Measurements from ENCODE around the gene TAC3.
A peak's percentile ranks its signal among the peaks of the same experiment; 100 is the strongest.
"Not testable (repeated sequence)": the region's sequence is repeated elsewhere in the genome, so short reads cannot be mapped to it uniquely, and the experiment has no call there.

Gene TAC3

DNA sequence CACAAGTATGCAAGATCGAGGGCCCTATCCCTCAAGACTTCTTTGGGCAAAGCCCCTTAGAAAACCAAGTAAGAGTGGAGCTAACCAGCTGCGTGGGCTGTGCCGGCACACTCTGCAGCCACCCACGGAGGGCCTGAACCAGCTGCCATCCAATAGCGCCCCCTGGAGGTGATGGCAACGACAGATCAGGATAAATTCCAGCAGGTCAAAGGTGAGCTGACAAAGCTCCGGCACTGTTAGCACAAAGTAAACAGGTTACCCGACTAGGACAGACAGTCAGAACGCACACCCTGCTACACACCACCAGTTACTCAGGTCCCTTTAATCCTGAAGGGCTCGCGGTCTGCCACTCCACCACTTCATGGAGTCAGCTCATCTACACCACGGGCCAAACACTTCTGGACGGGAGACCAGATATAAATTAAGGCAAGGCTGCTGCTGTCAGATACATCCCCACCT, 14.9 kb downstream of the TAC3 start:
- DNase-seq = no peak

DNA sequence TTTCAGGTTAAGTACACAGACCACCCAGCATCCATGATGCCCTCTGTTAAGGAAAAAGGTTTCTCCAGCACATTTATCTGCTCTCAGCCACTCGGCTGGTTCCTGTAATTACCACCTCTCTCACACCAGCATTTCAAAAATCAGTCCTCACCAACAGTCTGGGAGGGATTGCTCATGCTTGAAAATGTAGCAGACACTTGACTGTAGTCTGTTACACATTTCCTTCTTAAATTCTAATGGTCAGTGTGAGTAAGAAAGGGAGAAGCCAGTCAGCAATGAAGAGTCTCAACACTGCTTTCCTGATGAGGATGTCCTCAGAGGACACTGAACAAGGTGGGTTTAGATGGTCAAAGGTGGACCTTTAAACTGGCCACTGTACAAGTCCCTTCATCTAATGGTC, 15.9 kb downstream of the TAC3 start:
- no peak for DNase-seq

- DNase-seq = no peak
These were observed 16.9 kb downstream of the TAC3 start for GRCh38 chr12:56999456-56999855.

DNA sequence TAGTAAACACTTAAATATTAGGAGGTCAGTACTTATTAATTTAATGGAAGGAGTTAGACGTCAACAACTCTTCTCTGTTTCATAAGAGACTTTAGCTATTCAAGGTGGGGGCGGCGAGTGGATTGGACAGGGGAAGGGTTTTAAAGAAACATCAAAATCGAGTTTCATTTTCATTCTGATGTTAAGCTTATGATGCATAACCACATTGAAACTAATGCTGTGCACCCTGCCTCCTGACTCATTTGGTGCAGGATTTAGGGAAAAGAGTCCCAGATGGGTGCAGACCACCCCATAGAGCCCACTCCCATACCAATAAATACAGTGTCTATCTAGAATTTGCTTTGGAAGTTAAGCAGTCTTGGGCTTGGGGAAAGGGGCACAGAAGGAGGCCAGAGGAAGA, 17.3 kb downstream of the TAC3 start:
- DNase-seq = no peak

DNA sequence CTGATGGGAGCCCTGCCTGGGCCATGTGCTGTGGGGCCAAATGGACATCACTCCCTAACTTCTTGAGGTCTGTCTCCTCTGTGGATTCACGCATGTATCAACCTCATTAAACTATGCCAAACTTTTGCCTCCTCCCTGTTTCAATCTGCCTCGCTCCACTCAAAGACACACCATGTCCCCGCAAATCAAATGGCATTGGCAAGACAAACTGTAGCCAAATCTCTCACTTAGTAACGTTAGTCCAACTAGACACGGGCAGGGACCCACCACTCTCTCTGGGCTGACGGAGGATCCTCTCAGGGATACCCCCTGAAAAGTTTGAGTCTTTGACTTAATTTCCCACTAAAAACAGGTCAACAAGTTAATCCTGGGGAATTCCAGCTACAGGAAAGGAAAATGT, 18.0 kb downstream of the TAC3 start:
- DNase-seq = no peak

- DNase-seq = no peak
These were observed 19.4 kb downstream of the TAC3 start for GRCh38 chr12:56996793-56997545.

- no peak for DNase-seq
These were observed 20.3 kb downstream of the TAC3 start for GRCh38 chr12:56995930-56996496.

DNA sequence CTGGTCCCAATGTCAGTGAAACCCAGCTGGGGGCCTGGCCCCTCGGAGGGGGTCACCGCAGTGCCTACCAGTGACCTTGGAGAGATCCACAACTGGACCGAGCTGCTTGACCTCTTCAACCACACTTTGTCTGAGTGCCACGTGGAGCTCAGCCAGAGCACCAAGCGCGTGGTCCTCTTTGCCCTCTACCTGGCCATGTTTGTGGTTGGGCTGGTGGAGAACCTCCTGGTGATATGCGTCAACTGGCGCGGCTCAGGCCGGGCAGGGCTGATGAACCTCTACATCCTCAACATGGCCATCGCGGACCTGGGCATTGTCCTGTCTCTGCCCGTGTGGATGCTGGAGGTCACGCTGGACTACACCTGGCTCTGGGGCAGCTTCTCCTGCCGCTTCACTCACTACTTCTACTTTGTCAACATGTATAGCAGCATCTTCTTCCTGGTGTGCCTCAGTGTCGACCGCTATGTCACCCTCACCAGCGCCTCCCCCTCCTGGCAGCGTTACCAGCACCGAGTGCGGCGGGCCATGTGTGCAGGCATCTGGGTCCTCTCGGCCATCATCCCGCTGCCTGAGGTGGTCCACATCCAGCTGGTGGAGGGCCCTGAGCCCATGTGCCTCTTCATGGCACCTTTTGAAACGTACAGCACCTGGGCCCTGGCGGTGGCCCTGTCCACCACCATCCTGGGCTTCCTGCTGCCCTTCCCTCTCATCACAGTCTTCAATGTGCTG, 21.0 kb downstream of the TAC3 start:
- no peak for DNase-seq

GRCh38 chr12:56994231-56994746, 22.0 kb downstream of the TAC3 start:
- DNase-seq = no peak

DNA sequence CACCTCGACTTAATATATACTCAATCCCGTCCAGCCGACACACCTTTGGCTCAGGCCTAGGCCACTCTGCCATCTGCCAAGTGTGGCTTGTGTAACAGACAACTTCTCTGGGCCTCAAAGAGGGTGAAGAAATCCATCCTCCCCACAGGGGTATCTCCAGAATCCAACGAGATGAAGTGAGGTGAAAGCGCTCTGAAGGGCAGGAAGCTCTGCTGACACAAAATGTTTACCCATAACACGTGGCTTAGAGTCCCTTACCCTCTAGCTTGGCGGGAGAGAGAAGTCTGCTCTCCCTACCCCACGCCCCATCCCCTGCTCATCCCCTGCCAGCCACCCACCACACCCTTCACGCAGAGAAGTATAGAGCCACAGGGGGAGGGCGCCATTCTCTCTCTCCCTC, 23.0 kb downstream of the TAC3 start:
- DNase-seq = no peak

DNA sequence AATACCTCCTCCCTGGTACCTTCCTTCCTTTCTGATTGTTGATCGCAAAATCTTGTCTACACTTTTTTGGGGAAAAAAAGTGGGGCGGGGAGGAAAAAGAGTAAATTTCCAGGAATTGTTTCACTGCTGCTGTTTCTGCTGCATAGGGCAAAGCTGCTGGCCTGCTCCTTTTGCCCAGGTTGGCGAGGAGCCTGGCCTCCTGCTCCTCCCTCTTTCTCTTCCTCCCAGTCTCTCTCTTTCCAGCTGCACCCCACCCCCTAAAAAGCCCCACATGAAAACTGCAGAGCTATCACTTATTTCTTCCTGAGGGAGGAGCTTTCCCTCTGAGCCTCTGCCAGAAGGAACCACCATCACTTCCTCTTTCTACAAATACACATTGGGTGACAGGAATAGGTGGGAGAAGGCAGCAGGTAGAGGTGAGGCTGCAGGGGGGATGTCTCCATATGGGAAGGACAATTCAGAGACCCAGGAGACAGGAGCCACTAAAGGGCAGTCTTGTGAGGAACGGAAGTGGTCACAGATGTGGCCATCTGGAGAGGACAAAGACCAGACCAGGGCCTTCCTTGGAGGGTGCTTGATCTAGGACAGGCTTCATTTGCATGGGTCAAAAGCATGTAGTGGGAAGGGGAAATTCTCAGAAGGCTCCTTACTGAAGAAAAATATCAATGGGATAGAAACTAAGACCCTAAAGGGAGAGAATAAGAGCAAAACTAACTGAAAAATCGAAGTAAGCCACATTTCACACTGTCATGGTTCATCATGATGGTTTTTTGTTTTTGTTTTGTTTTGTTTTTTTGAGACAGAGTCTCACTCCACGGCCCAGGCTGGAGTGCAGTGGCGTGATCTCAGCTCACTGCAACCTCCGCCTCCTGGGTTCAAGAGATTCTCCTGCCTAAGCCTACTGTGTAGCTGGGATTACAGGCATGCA, 24.7 kb downstream of the TAC3 start:
- DNase-seq = no peak

DNA sequence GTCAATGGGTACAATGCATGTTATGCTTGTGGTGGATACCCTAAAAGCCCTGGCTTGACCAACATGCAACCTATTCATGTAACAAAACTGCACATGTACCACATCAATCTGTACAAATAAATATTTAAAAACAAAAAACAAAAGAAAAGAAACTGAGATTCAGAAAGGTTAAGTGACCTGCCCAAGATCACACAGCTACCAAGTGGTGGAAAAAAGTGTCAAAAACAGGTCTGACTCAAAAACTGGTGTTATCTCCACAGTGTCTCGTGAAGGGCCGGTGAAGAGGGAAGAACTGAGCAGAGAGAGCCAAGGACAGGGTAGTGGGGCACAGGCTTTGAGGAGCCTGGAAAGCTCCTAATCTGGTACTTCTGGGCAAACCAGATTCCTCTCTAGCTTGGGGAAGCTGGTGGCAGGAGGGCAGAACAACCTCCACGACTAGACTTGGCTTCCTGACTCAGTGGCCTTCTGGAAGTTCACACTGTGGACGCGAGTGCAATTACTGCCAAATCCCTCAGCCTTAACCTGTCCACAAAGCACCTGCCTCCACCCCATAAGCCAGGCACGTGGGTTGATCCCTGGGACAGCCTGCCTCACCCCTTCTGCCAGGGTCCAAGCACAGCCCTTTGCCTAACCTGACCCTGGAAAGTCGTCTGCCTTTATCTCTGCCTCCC, 25.5 kb downstream of the TAC3 start:
- no peak for DNase-seq

DNA sequence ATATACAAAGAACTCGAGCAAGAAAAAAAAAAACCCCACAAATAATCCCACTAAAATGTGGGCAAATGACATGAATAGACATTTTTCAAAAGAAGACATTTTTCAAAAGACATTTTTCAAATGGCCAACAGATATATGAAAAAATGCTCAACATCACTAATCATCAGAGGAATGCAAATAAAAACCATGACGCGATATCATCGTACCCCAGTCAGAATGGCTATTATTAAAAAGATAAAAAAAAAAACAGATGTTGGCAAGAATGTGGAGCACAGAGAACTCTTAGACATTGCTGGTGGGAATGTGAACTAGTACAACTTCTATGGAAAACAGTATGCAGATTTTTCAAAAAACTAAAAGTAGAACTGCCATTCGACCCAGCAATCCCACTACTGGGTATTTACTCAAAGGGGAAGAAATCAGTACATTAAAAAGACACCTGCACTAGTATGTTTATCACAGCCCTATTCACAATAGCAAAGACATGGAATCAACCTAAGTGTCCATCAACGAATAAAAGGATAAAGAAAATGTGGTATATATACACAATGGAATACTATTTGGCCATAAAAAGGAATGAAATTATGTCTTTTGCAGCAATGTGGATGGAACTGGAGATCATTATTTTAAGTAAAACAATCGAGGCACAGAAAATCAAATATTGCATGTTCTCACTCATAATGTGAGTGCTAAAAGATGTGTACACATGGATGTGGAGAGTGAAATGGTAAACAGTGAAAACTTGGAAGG, 26.3 kb downstream of the TAC3 start:
- DNase-seq = no peak

DNA sequence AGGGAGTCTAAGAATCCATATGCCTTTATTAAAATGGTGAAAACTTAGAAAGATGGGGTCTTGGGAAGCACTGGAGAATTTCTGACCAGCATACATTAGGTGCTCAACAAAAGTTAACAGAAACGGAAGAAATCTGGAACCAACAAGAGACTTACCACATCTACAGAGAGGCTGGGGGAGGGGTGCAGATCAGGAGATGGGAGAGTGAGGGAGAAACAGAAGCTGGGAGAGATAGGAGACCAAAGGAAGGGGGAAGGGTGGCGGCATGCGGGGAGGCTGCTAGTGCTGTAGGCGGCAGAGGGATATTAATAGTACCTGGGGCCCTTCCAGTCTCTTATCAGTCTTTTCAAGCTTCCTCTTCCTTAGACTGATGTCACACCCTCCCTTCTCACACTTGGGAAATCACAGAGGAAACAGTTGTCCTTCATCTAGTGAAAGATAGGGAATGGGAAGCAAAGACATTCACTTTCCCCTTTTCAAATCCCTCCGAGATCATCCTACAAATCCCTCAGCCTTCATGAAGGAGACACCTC, 28.1 kb downstream of the TAC3 start:
- DNase-seq = peak; percentile 2

- peak; percentile 53 for DNase-seq
These were observed 28.7 kb downstream of the TAC3 start for GRCh38 chr12:56987551-56988053.

GRCh38 chr12:56987011-56987410, 29.3 kb downstream of the TAC3 start:
- DNase-seq = no peak

- not testable (repeated sequence) for DNase-seq
These were observed 30.6 kb downstream of the TAC3 start for GRCh38 chr12:56985714-56986113.

GRCh38 chr12:56983386-56983785, 32.9 kb downstream of the TAC3 start:
- no peak for DNase-seq

DNA sequence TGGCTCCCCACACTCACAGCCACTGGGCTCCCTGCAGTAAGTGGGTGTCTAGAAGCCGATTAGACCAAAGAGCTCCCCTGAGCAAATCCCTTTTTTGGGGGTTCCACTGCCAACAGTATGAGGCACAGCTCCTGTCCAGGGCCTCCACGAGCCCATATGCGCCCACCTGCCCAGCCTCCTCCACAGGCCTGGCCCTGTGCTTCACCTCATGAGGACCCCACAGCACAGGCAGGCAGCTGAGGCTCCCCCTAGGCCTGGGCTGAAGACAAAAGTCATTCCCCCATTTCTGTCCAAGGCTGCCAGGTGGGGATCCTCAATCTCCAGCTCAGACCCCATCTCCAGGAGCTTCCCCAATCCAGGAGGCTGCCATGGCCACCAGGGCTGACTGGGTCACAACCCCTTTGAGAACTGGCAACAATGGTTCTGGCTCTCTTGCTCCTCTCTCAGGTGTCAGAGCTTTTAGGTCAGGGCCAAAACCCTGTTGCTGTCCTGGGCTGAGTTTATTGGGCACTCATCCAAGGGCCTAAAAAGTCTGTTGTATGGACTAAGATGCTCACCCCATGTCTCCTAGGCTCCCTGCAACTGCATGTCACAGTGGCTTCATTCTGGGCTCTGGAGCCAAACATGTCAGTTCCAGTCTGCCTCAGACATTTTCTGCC, 33.6 kb downstream of the TAC3 start:
- not testable (repeated sequence) for DNase-seq

DNA sequence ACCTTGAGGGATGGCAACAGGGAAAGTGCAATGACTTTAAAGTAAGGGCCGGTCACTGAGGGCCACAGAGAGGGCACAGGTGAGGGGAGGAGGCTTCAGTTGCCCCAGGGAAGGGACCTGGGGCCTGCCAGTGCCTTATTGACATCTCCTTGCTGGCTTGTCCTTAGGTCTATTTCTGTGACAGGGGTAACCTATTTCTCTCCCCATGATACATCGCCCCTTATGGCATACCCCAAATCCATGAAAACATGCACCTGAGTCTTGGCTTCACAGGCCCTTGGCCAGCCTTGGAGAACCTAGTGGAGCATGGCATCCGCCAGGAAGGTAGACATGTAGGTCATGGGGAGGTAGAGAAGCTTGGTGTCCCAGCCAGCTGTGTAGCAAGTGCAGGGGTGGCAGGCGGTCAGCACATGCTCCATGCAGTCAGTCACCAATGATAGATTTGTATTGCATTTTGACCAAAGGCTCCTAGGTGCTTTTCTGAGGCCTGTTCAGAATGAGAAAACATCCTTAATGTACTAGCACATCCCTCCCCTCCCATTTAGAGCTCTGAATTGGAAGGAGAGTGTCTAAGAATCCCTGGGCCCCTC, 35.3 kb downstream of the TAC3 start:
- DNase-seq = no peak
